Right lobe of liver (tissue), 6 donors: ENCODE measurements around the gene CLCF1. TPM values are rescaled to one million over a fixed set of nuclear protein-coding genes. Genes with fewer than 3 reads are reported as not detected.

ENCODE experiments used
- ATAC-seq, 4 donors: fragments of 200-7000 bp; cut with Tn5 transposase; one replicate each; pipeline ENCODE4 v1.9.1; 2020; ENCODE audit warnings: mild to moderate bottlenecking in 4 of 4, moderate library complexity in 4 of 4
- DNase-seq, 3 donors: peaks; one replicate each; pipeline ENCODE4 v3.0.0-alpha.2; 2020
- H3K27ac ChIP-seq, 3 donors: fragments of 200-600 bp; one replicate each; pipeline ENCODE4 v1.8.0; 2022
- H3K27me3 ChIP-seq, 2 donors: fragments of 200-600 bp; one replicate each; pipeline ENCODE4 v1.8.0; 2022
- H3K36me3 ChIP-seq, 4 donors: fragments of 200-600 bp; sonication (generic) in 1 of 4; one replicate each; pipeline versions ENCODE4 v1.5.1 to v1.8.0; 2017 to 2022; ENCODE audit warnings: control low read depth in 1 of 4
- H3K4me1 ChIP-seq, 4 donors: fragments of 200-600 bp; sonication (generic) in 1 of 4; one replicate each; pipeline versions ENCODE4 v1.5.1 to v1.8.0; 2017 to 2022; ENCODE audit warnings: control low read depth in 1 of 4
- H3K4me3 ChIP-seq, 3 donors: fragments of 200-600 bp; one replicate each; pipeline ENCODE4 v1.8.0; 2022
- H3K9me3 ChIP-seq, 4 donors: fragments of 200-600 bp; sonication (generic) in 1 of 4; one replicate each; pipeline versions ENCODE4 v1.5.1 to v1.8.0; 2017 to 2022; ENCODE audit warnings: control low read depth in 1 of 4
- POLR2A ChIP-seq: fragments of 450-650 bp; IDR thresholded peaks from one replicate; pipeline ENCODE4 v1.6.1; 2017; ENCODE audit warnings: antibody characterized with exemption, mild to moderate bottlenecking
- WGBS: methylation state at CpG from one replicate; pipeline ENCODE4 v1.1.6; 2018; ENCODE audit warnings: low coverage, low lambda C conversion rate; ENCODE audit not compliant: insufficient coverage; ENCODE audit errors: missing lambda C conversion rate; 5-methylcytosine and 5-hydroxymethylcytosine counted together
- intact Hi-C, 2 donors: fragments of 100-400 bp; cut with DNase I; formaldehyde crosslinking; loops; one replicate each; pipeline versions ENCODE4 v1.11.2 to v1.14.1; 2022
- total RNA-seq, 6 experiments: library from RNA; depleted of rRNA in 2 of 6; stranded (reverse); fragments of >200 nt in 2 of 6; fragmentation: NEBNext Ultra II Directional in 3 of 6; extraction: Animal tissue kit (Norgen Biotek cat#: 25700) in 3 of 6; gene quantifications; one replicate each; pipeline versions ENCODE4 v1.1.0 to v1.2.4, GENCODE V29; 2016 to 2023
- TF ChIP-seq, protein P1 (sequence below), 4 donors: fragments of 200-600 bp in 3 of 4; fragments of 450-650 bp in 1 of 4; IDR thresholded peaks; one replicate each; pipeline versions ENCODE4 v1.5.1 to v1.8.0; 2016 to 2022; ENCODE audit warnings: antibody characterized with exemption in 4 of 4, mild to moderate bottlenecking in 2 of 4
- donor health status: DM: no; HTN: yes; CAD: no.
- donor health status: DM: no; HTN: no; CAD: no.
- donor health status: DM: no; HTN: no; CAD: no.
- donor health status: DM: no; HTN: yes; CAD: no.
- donor health status: DM: no; HTN: yes; CAD: no.

CLCF1 gene
- total RNA-seq, 6 experiments from 2014 or later, result 0.44 to 3.8 (median 1.3) TPM

DNA sequence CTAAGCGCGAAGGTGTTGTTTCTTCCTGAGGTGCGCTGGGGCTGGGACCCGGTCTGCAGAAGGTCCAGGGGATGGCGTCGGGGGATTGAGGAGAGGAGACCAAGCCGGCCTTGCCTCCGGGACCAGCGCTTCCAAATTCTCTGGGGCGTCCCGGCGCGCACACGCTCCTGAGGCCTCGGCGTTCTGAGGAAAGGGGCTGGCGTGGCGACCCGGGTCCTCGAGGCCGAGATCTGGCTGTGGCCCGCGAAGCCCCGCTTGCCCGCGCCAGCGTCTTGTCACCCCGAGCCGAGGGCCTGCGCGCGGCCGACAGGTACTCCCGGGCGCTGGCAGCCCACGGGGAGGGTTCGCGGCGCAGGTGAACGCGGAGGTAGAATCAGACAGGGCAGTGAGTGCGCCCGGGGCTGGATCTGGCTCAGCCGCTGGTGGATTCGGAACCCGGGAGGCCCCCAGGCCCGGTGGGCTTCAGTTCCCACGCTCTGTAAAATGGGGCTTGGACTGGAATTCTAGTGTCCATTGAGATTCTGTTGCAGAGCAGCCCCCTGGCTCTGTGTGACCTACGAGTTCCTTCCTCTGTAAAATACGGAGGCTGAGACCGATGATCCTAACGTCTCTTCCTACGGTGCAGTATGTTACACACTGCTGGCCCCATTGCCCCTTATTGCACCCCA is 55.4 kb downstream of the CLCF1 start:
- peak overlapping the region; percentile 72 to 93 (median 90) for H3K4me3 ChIP-seq
- intact Hi-C loops, result no loop called here
- DNase-seq (no peak), ATAC-seq (peak; percentile 22 to 46 (median 36))
- H3K4me1 ChIP-seq, result peaks cover 0 to 7% (median 0%) of the 10 kb centered on the region in 4 donors
- no peaks in the 10 kb centered on the region for H3K27me3 ChIP-seq
- H3K36me3 ChIP-seq, result no peaks in the 10 kb centered on the region
- no peak for TF ChIP-seq POLR2A
- TF ChIP-seq, protein P1, sequence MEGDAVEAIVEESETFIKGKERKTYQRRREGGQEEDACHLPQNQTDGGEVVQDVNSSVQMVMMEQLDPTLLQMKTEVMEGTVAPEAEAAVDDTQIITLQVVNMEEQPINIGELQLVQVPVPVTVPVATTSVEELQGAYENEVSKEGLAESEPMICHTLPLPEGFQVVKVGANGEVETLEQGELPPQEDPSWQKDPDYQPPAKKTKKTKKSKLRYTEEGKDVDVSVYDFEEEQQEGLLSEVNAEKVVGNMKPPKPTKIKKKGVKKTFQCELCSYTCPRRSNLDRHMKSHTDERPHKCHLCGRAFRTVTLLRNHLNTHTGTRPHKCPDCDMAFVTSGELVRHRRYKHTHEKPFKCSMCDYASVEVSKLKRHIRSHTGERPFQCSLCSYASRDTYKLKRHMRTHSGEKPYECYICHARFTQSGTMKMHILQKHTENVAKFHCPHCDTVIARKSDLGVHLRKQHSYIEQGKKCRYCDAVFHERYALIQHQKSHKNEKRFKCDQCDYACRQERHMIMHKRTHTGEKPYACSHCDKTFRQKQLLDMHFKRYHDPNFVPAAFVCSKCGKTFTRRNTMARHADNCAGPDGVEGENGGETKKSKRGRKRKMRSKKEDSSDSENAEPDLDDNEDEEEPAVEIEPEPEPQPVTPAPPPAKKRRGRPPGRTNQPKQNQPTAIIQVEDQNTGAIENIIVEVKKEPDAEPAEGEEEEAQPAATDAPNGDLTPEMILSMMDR (IDR thresholded peaks at IDR 0.05), result no peak
- 0% methylated on average over 32 of the region's 53 CpGs for WGBS
- peak overlapping the region in 1 of 3 donors; percentile 90 for H3K27ac ChIP-seq
- H3K9me3 ChIP-seq, result no peaks in the 10 kb centered on the region

DNA sequence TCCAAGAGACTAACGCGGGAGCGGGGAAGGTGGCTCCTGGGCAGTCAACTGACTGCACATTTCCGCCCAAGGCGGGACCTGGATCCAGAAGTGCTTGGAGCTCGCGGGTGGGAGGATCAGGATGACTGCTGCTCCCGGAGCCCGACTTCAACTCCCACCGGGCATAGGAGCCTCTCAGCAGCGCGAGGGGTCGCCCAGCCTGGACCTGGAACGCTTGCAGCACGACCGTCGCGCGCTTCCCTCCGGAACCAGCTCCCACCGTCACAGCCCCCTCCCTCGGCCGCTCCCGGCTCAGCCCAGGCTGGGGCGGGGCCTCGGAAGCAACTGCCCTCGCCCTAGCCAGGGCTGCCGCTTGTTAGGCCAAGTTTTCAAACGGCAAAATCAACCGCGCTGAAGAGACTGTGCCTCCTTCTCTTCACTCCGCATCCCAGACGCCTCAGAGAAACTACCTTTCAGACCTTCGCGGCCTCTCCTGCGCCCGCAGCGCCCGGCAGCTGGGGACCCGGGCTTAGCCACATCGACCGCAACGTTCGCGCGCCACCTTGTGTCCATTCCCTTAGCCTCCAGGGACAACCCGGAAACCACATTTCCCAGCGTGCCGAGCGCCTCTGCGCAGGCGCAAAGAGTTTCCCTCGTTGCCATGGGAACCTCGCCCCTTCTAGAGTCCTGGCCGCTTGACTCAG is 56.1 kb downstream of the CLCF1 start:
- TF ChIP-seq, protein P1 (IDR thresholded peaks at IDR 0.05), result peak; percentile 93 to 99 (median 96)
- peak; percentile 56 for TF ChIP-seq POLR2A
- DNase-seq (peak; percentile 95 to 97 (median 96)), ATAC-seq (peak; percentile 90 to 94 (median 92))
- intact Hi-C loops, result no loop called here
- Histone ChIP-seq H3K36me3 (no peaks in the 10 kb centered on the region), H3K27me3 (no peaks in the 10 kb centered on the region), H3K27ac (peak overlapping the region; percentile 81 to 90 (median 83)), H3K9me3 (no peaks in the 10 kb centered on the region), H3K4me3 (peak overlapping the region; percentile 72 to 93 (median 90)), H3K4me1 (peaks cover 0 to 7% (median 0%) of the 10 kb centered on the region in 4 donors)
- WGBS, result 0% methylated on average over 25 of the region's 55 CpGs

DNA sequence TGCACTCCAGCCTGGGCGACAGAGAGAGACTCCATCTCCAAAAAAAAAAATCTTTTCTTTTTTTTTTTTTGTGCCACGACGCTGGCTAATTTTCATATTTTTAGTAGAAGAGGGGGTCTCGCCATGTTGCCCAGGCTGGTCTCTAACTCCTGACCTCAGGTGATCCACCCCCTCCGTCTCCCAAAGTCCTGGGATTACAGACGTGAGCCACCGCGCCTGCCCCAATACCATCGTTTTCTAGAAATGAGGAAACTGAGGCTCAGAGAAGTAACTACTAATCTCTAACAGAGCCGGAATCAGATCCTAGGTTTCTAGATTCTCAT is 56.6 kb downstream of the CLCF1 start:
- H3K27ac ChIP-seq, result peak overlapping the region; percentile 81 to 90 (median 83)
- ATAC-seq (peak in 1 of 4 donors; percentile 1), DNase-seq (no peak)
- no peaks in the 10 kb centered on the region for H3K27me3 ChIP-seq
- intact Hi-C loops, result no loop called here
- peaks cover 0 to 7% (median 0%) of the 10 kb centered on the region in 4 donors for H3K4me1 ChIP-seq
- TF ChIP-seq POLR2A, result no peak
- TF ChIP-seq, protein P1 (IDR thresholded peaks at IDR 0.05), result no peak
- H3K36me3 ChIP-seq, result no peaks in the 10 kb centered on the region
- peak overlapping the region; percentile 72 to 93 (median 90) for H3K4me3 ChIP-seq
- no peaks in the 10 kb centered on the region for H3K9me3 ChIP-seq
- 0% methylated on average over 8 of the region's 10 CpGs for whole genome bisulfite sequencing

DNA sequence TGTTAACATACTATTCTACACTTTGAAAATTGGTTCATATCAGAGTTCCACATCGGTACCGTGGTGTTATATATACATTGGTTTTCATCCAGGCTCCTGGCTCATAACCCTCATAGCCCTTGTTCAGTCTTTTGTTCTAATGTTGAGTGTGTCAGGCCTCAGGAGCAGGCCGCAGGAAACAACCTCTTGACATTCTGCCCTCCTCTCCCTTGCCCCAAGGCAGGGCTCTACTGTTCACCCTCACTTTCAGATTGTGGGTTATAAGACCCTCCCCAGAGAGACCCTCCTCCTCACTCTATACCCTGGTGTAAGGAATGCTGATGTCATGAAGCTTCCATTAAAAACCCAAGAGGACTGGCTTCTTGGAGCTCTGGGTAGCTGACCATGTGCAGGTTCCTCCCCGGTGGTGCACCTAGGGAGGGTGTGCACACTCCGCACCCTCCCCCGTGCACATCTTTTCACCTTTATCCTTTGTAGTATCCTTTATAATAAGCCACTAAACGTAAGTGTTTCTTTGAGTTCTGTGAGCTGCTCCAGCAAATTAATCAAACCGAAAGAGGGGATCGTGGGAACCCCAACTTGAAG is 58.0 kb downstream of the CLCF1 start:
- H3K4me1 ChIP-seq, result peaks cover 0 to 7% (median 0%) of the 10 kb centered on the region in 4 donors
- DNase-seq (no peak), ATAC-seq (no peak)
- intact Hi-C loops, result no loop called here
- H3K9me3 ChIP-seq, result no peaks in the 10 kb centered on the region
- H3K4me3 ChIP-seq, result no peak overlapping the region
- TF ChIP-seq, protein P1 (IDR thresholded peaks at IDR 0.05), result no peak
- TF ChIP-seq POLR2A, result no peak
- no peak overlapping the region for H3K27ac ChIP-seq
- no peaks in the 10 kb centered on the region for H3K36me3 ChIP-seq
- H3K27me3 ChIP-seq, result no peaks in the 10 kb centered on the region
- WGBS, result 86% methylated on average over 7 of the region's 9 CpGs
